Peyer's patch (tissue), 4 donors: ENCODE measurements around the gene MAML1. TPM values are rescaled to one million over a fixed set of nuclear protein-coding genes. Genes with fewer than 3 reads are reported as not detected.

ENCODE experiments used
- DNase-seq, 3 donors: peaks; one replicate each; pipeline ENCODE4 v3.0.0-alpha.2; 2017 to 2019
- H3K27ac ChIP-seq, 4 donors: fragments of 200-600 bp; sonication (generic); one replicate each; pipeline ENCODE4 v1.5.1; 2016 to 2019
- H3K27me3 ChIP-seq, 2 donors: fragments of 200-600 bp; sonication (generic); one replicate each; pipeline ENCODE4 v1.5.1; 2019
- H3K36me3 ChIP-seq, 3 donors: fragments of 200-600 bp; sonication (generic); one replicate each; pipeline ENCODE4 v1.5.1; 2016 to 2019
- H3K4me1 ChIP-seq, 4 donors: fragments of 200-600 bp; sonication (generic); one replicate each; pipeline ENCODE4 v1.5.1; 2016 to 2019
- H3K4me3 ChIP-seq, 4 donors: fragments of 200-600 bp; sonication (generic); 1 replicate in 3 of 4; 2 replicates in 1 of 4; pipeline ENCODE4 v1.5.1; 2016 to 2019; ENCODE audit warnings: mild to moderate bottlenecking in 1 of 4
- H3K9me3 ChIP-seq, 4 donors: fragments of 200-600 bp; sonication (generic); one replicate each; pipeline ENCODE4 v1.5.1; 2016 to 2019; ENCODE audit warnings: mild to moderate bottlenecking in 1 of 4
- CTCF ChIP-seq, 6 experiments: fragments of 450-650 bp in 4 of 6; fragments of 200-600 bp in 2 of 6; sonication (generic) in 1 of 6; IDR thresholded peaks; one replicate each; pipeline ENCODE4 v1.5.1; 2017 to 2019; ENCODE audit warnings: antibody characterized with exemption in 6 of 6, mild to moderate bottlenecking in 3 of 6, moderate library complexity in 1 of 6
- POLR2A ChIP-seq, 2 donors: fragments of 450-650 bp; IDR thresholded peaks; one replicate each; pipeline ENCODE4 v1.5.1; 2017; ENCODE audit warnings: antibody characterized with exemption in 2 of 2, mild to moderate bottlenecking in 2 of 2, moderate library complexity in 2 of 2
- total RNA-seq, 4 donors: library from RNA; depleted of rRNA; stranded (reverse); fragments of >200 nt; gene quantifications; one replicate each; pipeline ENCODE4 v1.1.0, GENCODE V29; 2016

The MAML1 gene
- total RNA-seq, 4 donors from 2014 or later = 29.6 to 43.1 (median 37.3) TPM

GRCh38 chr5:179821298-179822058 lies 88.9 kb downstream of the MAML1 start:
- Histone ChIP-seq H3K4me1 (peaks cover 7 to 83% (median 32%) of the 10 kb centered on the region in 4 donors), H3K9me3 (no peaks in the 10 kb centered on the region), H3K27ac (peak overlapping the region; percentile 93 to 100 (median 96)), H3K27me3 (no peaks in the 10 kb centered on the region), H3K4me3 (peak overlapping the region; percentile 77 to 96 (median 84)), H3K36me3 (peaks cover 0 to 45% (median 0%) of the 10 kb centered on the region in 3 donors)
- TF ChIP-seq POLR2A (IDR thresholded peaks at IDR 0.05) (peak; percentile 95 to 97), CTCF (IDR thresholded peaks at IDR 0.05) (peak in 2 of 6 experiments; percentile 10 to 11)
- DNase-seq = peak; percentile 91 to 97 (median 96)

GRCh38 chr5:179822059-179822432 lies 89.4 kb downstream of the MAML1 start:
- H3K9me3 ChIP-seq = no peaks in the 10 kb centered on the region
- H3K27me3 ChIP-seq = no peaks in the 10 kb centered on the region
- H3K36me3 ChIP-seq = peaks cover 0 to 50% (median 0%) of the 10 kb centered on the region in 3 donors
- peak overlapping the region; percentile 77 to 96 (median 84) for H3K4me3 ChIP-seq
- H3K4me1 ChIP-seq = peaks cover 7 to 83% (median 29%) of the 10 kb centered on the region in 4 donors
- DNase-seq = no peak
- H3K27ac ChIP-seq = peak overlapping the region; percentile 93 to 100 (median 96)
- no peak for TF ChIP-seq CTCF (IDR thresholded peaks at IDR 0.05)
- no peak for TF ChIP-seq POLR2A (IDR thresholded peaks at IDR 0.05)

GRCh38 chr5:179822444-179822990 lies 89.9 kb downstream of the MAML1 start:
- peak overlapping the region; percentile 77 to 96 (median 84) for H3K4me3 ChIP-seq
- H3K36me3 ChIP-seq = peaks cover 0 to 55% (median 0%) of the 10 kb centered on the region in 3 donors
- no peaks in the 10 kb centered on the region for H3K9me3 ChIP-seq
- DNase-seq = peak in 1 of 3 donors; percentile 49
- peaks cover 7 to 83% (median 28%) of the 10 kb centered on the region in 4 donors for H3K4me1 ChIP-seq
- no peak for TF ChIP-seq POLR2A (IDR thresholded peaks at IDR 0.05)
- no peaks in the 10 kb centered on the region for H3K27me3 ChIP-seq
- peak overlapping the region in 2 of 4 donors; percentile 9 to 97 for H3K27ac ChIP-seq

GRCh38 chr5:179823937-179824744 lies 91.5 kb downstream of the MAML1 start:
- Histone ChIP-seq H3K4me3 (peak overlapping the region in 1 of 4 donors; percentile 2), H3K9me3 (no peaks in the 10 kb centered on the region), H3K36me3 (peaks cover 0 to 71% (median 0%) of the 10 kb centered on the region in 3 donors), H3K27ac (no peak overlapping the region), H3K4me1 (peaks cover 3 to 75% (median 20%) of the 10 kb centered on the region in 4 donors), H3K27me3 (no peaks in the 10 kb centered on the region)
- peak in 1 of 3 donors; percentile 42 for DNase-seq
- no peak for TF ChIP-seq CTCF (IDR thresholded peaks at IDR 0.05)
- no peak for TF ChIP-seq POLR2A (IDR thresholded peaks at IDR 0.05)

- Histone ChIP-seq H3K9me3 (no peaks in the 10 kb centered on the region), H3K4me3 (no peak overlapping the region), H3K27me3 (no peaks in the 10 kb centered on the region), H3K27ac (peak overlapping the region in 1 of 4 donors; percentile 68), H3K4me1 (peaks cover 0 to 69% (median 14%) of the 10 kb centered on the region in 4 donors), H3K36me3 (peaks cover 0 to 77% (median 0%) of the 10 kb centered on the region in 3 donors)
- TF ChIP-seq POLR2A (IDR thresholded peaks at IDR 0.05) (no peak), CTCF (IDR thresholded peaks at IDR 0.05) (no peak)
- peak in 1 of 3 donors; percentile 46 for DNase-seq
These were observed 92.1 kb downstream of the MAML1 start for GRCh38 chr5:179824745-179825112.
